Measurements from ENCODE around the gene VIM.

DNA sequence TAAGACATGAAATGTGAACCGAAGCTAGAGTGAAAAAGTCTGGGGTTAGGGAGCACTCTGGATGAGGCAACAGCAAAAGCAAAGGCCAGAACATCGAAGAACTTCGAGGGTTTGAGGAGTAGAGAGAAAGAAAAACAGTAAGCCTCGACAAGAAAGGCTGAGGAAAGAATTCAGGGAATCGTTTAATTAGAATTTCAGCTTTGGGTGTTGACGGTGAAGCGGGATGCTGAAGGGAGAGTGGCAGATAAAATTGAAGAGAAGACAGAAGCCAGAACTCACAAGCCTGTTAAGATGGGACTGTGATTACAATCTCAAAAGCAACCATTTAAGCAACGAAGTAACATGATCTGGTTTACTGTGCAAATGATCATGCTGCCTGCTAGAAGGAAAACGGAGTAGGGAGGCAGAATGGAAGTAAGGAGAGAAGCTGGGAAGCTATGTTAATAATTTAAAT is 28.7 kb upstream of the VIM start:
- TF ChIP-seq, protein P1, sequence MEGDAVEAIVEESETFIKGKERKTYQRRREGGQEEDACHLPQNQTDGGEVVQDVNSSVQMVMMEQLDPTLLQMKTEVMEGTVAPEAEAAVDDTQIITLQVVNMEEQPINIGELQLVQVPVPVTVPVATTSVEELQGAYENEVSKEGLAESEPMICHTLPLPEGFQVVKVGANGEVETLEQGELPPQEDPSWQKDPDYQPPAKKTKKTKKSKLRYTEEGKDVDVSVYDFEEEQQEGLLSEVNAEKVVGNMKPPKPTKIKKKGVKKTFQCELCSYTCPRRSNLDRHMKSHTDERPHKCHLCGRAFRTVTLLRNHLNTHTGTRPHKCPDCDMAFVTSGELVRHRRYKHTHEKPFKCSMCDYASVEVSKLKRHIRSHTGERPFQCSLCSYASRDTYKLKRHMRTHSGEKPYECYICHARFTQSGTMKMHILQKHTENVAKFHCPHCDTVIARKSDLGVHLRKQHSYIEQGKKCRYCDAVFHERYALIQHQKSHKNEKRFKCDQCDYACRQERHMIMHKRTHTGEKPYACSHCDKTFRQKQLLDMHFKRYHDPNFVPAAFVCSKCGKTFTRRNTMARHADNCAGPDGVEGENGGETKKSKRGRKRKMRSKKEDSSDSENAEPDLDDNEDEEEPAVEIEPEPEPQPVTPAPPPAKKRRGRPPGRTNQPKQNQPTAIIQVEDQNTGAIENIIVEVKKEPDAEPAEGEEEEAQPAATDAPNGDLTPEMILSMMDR (IDR thresholded peaks at IDR 0.05; ENCODE audit: insufficient read depth, low read length), result no peak
- TF ChIP-seq SPI1 (IDR thresholded peaks at IDR 0.05; ENCODE audit: borderline replicate concordance, low read depth) (no peak), POLR2AphosphoS5 (IDR thresholded peaks at IDR 0.05; ENCODE audit: low read depth) (no peak)
- TF ChIP-seq, protein P2, sequence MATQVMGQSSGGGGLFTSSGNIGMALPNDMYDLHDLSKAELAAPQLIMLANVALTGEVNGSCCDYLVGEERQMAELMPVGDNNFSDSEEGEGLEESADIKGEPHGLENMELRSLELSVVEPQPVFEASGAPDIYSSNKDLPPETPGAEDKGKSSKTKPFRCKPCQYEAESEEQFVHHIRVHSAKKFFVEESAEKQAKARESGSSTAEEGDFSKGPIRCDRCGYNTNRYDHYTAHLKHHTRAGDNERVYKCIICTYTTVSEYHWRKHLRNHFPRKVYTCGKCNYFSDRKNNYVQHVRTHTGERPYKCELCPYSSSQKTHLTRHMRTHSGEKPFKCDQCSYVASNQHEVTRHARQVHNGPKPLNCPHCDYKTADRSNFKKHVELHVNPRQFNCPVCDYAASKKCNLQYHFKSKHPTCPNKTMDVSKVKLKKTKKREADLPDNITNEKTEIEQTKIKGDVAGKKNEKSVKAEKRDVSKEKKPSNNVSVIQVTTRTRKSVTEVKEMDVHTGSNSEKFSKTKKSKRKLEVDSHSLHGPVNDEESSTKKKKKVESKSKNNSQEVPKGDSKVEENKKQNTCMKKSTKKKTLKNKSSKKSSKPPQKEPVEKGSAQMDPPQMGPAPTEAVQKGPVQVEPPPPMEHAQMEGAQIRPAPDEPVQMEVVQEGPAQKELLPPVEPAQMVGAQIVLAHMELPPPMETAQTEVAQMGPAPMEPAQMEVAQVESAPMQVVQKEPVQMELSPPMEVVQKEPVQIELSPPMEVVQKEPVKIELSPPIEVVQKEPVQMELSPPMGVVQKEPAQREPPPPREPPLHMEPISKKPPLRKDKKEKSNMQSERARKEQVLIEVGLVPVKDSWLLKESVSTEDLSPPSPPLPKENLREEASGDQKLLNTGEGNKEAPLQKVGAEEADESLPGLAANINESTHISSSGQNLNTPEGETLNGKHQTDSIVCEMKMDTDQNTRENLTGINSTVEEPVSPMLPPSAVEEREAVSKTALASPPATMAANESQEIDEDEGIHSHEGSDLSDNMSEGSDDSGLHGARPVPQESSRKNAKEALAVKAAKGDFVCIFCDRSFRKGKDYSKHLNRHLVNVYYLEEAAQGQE (IDR thresholded peaks at IDR 0.05; ENCODE audit: insufficient replicate concordance, low read depth), result no peak
